ENCODE results near the gene VPS36.

Gene VPS36

GRCh38 chr13:52394586-52394985 lies 55.8 kb downstream of the VPS36 start:
- in situ Hi-C loops (cut with MboI; ENCODE audit: low pct_unique_long_range_greater_than_20kb, low sequenced_read_pairs, unreplicated experiment) = no loop called here
- no peak for DNase-seq (ENCODE audit: low spot score)
- TF ChIP-seq CTCF (IDR thresholded peaks at IDR 0.05; ENCODE audit: extremely low read depth, insufficient read depth, missing control alignments) = no peak

- in situ Hi-C loops (cut with MboI; ENCODE audit: low pct_unique_long_range_greater_than_20kb, low sequenced_read_pairs, unreplicated experiment) = no loop called here
Observed at GRCh38 chr13:52393572-52394357, 56.7 kb downstream of the VPS36 start.

GRCh38 chr13:52387721-52388120 lies 62.7 kb downstream of the VPS36 start:
- TF ChIP-seq CTCF (IDR thresholded peaks at IDR 0.05; ENCODE audit: extremely low read depth, insufficient read depth, missing control alignments) = no peak
- no peak for DNase-seq (ENCODE audit: low spot score)
- in situ Hi-C loops (cut with MboI; ENCODE audit: low pct_unique_long_range_greater_than_20kb, low sequenced_read_pairs, unreplicated experiment) = no loop called here

More at GRCh38 chr13:52393572-52394357, 56.7 kb downstream of the VPS36 start:
- DNase-seq (ENCODE audit: low spot score) = no peak
- TF ChIP-seq CTCF (IDR thresholded peaks at IDR 0.05; ENCODE audit: extremely low read depth, insufficient read depth, missing control alignments) = no peak

GRCh38 chr13:52385870-52386269 lies 64.6 kb downstream of the VPS36 start:
- DNase-seq (ENCODE audit: low spot score) = no peak
- no peak for TF ChIP-seq CTCF (IDR thresholded peaks at IDR 0.05; ENCODE audit: extremely low read depth, insufficient read depth, missing control alignments)
- in situ Hi-C loops (cut with MboI; ENCODE audit: low pct_unique_long_range_greater_than_20kb, low sequenced_read_pairs, unreplicated experiment) = no loop called here

GRCh38 chr13:52383366-52383765 lies 67.1 kb downstream of the VPS36 start:
- in situ Hi-C loops (cut with MboI; ENCODE audit: low pct_unique_long_range_greater_than_20kb, low sequenced_read_pairs, unreplicated experiment) = no loop called here
- no peak for DNase-seq (ENCODE audit: low spot score)
- TF ChIP-seq CTCF (IDR thresholded peaks at IDR 0.05; ENCODE audit: extremely low read depth, insufficient read depth, missing control alignments) = no peak

GRCh38 chr13:52378312-52378711 lies 72.1 kb downstream of the VPS36 start:
- in situ Hi-C loops (cut with MboI; ENCODE audit: low pct_unique_long_range_greater_than_20kb, low sequenced_read_pairs, unreplicated experiment) = no loop called here
- DNase-seq (ENCODE audit: low spot score) = no peak
- no peak for TF ChIP-seq CTCF (IDR thresholded peaks at IDR 0.05; ENCODE audit: extremely low read depth, insufficient read depth, missing control alignments)
